HG03439 (cell line): ENCODE results near the gene SCRN1.

ENCODE experiments used
- ATAC-seq: cut with Tn5 transposase; IDR thresholded peaks from one replicate; pipeline ENCODE4 v1.9.1; 2021; ENCODE audit warnings: mild to moderate bottlenecking, moderate library complexity; ENCODE audit not compliant: unreplicated experiment

SCRN1 gene

DNA sequence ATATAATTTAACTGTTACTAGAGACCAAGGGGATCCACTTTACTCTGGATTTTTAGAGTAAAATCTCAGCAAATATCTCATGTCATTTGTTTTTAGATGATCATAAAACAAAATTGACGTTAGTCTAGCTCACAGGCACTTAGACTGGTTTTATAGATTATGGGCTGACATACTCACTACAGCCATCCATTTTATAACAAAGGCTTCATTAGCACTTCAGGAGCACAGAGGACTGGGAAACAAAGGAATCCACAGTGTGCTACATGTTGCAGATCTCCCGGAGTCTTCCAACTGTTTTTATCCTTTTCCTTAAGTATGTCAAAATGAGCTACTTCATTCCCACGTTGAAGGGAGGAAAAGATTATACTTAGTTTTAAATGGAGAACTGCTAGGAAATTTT, 15.9 kb upstream of the SCRN1 start:
- no peak for ATAC-seq

- ATAC-seq: no peak
Measured at GRCh38 chr7:30003098-30003497, 13.5 kb upstream of the SCRN1 start.

DNA sequence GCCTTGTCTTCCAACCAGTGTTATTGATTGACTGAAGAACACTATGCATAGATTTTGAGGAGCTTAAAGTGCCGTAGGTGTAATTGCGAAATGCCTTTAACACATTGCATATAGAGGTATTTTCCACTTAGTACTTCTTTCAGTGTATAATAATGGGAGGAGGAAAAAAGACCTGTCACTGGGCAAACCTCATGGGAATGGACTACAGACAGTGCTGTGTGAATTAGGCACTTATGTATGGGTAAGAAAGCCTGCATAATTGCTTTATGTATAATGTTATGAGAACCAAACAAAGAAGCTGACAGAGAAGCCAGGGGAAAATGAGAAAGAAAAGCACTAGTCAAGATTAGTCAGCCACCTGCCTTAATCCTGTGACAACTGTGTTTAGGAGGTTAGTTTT, 12.4 kb upstream of the SCRN1 start:
- no peak for ATAC-seq

- ATAC-seq: no peak
Measured at GRCh38 chr7:29998489-29998888, 8.9 kb upstream of the SCRN1 start.

GRCh38 chr7:29996321-29996720, 6.7 kb upstream of the SCRN1 start:
- no peak for ATAC-seq

GRCh38 chr7:29995652-29996051, 6.1 kb upstream of the SCRN1 start:
- ATAC-seq: no peak

- ATAC-seq: no peak
Measured at GRCh38 chr7:29993140-29993539, 3.5 kb upstream of the SCRN1 start.

GRCh38 chr7:29991937-29992336, 2.3 kb upstream of the SCRN1 start:
- ATAC-seq: no peak

DNA sequence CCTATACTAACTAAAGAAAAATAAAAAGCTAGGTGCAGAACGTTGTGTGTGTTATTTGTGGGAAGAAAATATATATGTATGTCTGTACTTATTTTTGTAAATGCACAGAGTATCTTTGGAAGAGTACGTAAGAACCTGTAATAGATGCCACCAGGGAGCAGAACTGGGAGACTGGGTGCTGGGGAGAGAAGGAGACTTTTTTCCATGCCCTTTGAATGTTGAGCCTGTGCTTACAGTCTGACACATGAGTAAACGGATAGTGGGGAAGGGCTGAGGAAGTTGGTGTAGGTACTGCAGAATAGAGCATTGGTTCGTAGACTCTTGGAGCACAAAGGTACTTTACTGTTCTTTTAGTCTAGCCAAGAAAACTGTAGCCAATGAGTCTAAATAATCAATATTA, 1.3 kb upstream of the SCRN1 start:
- ATAC-seq: no peak

- ATAC-seq: peak; percentile 39
Measured at GRCh38 chr7:29988424-29989256, 961 bp downstream of the SCRN1 start.

DNA sequence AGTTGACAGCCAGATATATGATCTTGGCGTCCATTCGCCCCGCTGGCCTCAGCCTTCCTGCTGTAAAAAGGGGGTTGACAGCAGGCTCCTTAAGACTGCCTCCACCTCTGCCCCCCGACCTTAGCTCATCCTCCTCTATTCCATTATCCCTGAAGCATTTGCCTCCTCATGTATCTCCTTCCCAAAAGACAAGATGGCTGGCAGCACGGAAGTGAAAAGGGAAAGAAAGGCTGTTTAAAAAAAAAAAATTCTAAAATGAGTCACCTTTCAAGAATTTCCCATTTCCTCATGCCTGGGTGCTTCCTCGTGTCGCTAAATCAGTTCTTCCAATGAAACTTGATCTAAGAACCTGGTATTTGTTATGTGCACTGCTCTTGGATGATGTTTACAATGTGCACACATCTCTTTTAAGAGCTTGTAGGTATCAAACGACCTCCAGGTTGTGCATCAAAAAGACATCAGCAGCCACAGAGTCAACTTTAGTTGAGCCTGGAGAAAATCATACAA, 1.7 kb downstream of the SCRN1 start:
- ATAC-seq: no peak

DNA sequence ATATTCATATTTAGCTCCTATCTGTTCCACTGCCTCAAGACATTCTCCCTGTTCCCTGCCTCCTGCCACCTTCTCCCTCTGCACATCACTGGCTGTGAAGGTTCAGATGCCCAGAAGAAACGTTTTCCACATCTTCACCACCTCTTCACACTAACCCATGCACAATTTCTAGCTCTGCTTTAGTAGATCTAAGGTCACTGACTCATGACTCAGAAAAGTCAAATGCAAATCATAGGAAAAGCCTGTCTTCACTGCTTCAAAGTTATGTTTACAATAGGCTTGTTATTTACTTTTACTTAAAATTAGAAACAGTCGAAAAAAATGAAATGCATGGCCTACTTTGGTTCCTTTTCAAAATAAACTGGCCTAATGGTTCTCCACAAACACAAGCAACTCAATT, 2.5 kb downstream of the SCRN1 start:
- ATAC-seq: no peak

GRCh38 chr7:29980151-29980550, 9.4 kb downstream of the SCRN1 start:
- no peak for ATAC-seq

DNA sequence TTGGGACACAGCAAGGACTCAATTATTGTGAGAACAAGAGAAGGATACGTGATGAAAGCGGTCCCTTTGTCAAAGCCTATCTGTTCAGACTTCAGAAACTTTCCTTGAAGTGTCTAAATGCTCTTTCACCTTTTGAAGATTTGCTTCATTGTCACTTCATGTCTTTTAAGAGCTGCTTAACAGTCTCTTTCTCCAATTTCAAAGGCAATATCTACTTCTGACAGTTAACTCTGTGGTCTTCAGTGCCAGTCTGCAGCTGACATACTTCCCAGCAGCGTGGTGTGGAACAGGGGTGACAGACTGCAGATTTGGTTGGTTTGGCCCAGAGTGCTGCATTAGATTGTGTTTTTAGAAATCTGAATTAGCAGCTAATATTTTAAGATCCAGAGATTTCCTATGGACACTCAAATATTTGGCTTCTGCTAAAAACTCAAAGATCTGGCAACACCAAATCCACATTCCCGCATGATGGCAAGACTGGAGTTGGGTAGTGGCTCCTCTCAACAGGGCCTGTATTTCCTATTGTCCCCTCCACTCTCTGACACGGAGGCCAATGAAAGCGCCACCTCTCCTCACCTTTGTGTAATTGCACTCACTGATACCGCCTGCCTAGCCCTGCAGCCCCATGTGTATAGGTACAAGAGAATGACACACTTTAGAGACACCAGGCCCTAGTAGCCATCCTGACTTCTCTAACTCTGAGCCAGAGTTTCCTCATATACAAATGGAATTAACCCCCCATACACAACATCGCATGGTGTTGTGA, 11.5 kb downstream of the SCRN1 start:
- no peak for ATAC-seq

- ATAC-seq: no peak
Measured at GRCh38 chr7:29976673-29977415, 12.8 kb downstream of the SCRN1 start.

DNA sequence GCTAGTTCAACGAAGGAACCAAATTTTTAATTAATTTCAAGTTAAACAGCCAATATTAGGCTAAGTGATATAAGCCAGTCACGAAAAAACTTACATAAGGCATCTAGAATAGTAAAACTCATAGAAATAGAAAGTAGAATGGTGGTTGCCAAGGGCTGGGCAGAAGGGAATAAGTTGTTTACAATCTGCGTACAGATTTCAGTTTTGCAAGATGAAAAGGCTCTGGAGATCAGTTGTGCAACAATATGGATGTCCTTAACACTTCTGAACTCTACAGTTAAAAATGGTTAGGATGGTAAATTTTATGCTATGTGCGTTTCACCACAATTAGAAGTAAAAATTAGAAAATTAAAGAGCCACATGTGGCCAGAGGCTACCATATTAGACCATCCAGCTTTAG, 13.3 kb downstream of the SCRN1 start:
- no peak for ATAC-seq

DNA sequence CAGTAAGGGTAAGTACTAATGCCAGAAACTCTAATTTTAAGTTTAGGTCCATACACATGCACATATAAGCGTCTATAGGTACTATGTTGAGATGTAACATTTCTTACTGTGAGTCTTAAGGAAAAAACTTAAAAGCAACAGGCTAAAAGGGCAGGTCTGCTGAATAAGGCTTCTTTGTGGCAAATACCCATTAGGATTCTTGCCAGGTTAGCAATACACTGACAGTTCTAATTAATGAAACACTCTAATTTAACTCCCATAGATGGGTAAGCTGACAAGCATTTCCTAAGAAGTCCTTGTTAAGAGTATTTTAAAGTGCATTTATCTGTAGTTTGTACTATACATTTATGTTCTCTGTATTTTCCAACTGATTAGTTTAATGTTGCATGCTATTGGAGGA, 14.0 kb downstream of the SCRN1 start:
- ATAC-seq: no peak

GRCh38 chr7:29974286-29974685, 15.3 kb downstream of the SCRN1 start:
- no peak for ATAC-seq

DNA sequence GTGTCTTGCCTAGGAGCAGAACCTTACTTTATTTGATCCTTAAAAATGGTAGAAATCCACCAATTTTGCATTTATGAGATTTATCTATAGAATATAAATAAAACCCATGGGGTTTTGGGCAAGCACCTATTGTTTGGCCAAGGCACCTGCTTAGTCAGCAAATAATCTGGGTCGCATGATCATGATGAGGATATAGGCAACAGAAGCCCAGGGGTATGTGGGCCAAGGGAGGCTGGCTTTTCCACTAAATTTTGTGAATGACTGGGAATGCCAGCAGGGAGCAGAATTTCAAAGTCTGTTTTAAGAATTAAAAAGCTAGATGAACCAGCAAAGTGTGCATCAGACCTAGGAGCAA, 17.3 kb downstream of the SCRN1 start:
- ATAC-seq: no peak

GRCh38 chr7:29971566-29972314, 17.9 kb downstream of the SCRN1 start:
- ATAC-seq: no peak

DNA sequence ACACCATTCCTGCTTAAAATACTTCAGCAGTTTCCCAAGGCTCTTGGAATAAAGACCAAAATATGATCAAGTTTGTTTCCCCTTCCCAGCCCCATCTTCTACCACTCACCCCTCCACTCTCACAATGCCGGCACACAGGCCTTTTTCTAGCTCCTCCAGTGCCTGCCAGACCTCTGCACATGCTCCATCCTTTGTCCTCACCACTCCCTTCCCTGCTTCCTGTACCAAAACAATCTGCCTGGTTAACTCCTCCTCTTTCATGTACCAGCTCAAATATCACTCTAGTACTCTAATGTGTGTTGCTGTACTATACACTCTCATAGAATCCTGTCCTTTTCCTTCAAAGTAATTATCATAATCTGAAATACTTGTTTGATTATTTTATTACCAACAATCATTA, 19.4 kb downstream of the SCRN1 start:
- no peak for ATAC-seq
